NCI-H2029 (cell line): ENCODE results near the gene NOTUM.
A peak's percentile ranks its signal among the peaks of the same experiment; 100 is the strongest.
"Not testable (repeated sequence)": the region's sequence is repeated elsewhere in the genome, so short reads cannot be mapped to it uniquely, and the experiment has no call there.

Experiments used
- DNase-seq: peaks from one replicate; lab custom pipeline; 2025; lab: John Stamatoyannopoulos, UW

Gene NOTUM

GRCh38 chr17:81996232-81996756, 35.3 kb upstream of the NOTUM start:
- DNase-seq = no peak

- no peak for DNase-seq
These were observed 34.7 kb upstream of the NOTUM start for GRCh38 chr17:81995463-81996231.

- DNase-seq = no peak
These were observed 33.8 kb upstream of the NOTUM start for GRCh38 chr17:81994593-81995462.

GRCh38 chr17:81993729-81994592, 33.0 kb upstream of the NOTUM start:
- DNase-seq = no peak

- DNase-seq = no peak
These were observed 31.5 kb upstream of the NOTUM start for GRCh38 chr17:81992306-81993102.

- peak; percentile 85 for DNase-seq
These were observed 30.8 kb upstream of the NOTUM start for GRCh38 chr17:81991684-81992305.

GRCh38 chr17:81990836-81991683, 30.1 kb upstream of the NOTUM start:
- no peak for DNase-seq

GRCh38 chr17:81987161-81987770, 26.3 kb upstream of the NOTUM start:
- no peak for DNase-seq

- DNase-seq = no peak
These were observed 25.6 kb upstream of the NOTUM start for GRCh38 chr17:81986606-81987005.

GRCh38 chr17:81984773-81985410, 23.9 kb upstream of the NOTUM start:
- no peak for DNase-seq

GRCh38 chr17:81983639-81984373, 22.8 kb upstream of the NOTUM start:
- no peak for DNase-seq

GRCh38 chr17:81983011-81983638, 22.1 kb upstream of the NOTUM start:
- DNase-seq = no peak

- not testable (repeated sequence) for DNase-seq
These were observed 20.5 kb upstream of the NOTUM start for GRCh38 chr17:81981511-81981910.

GRCh38 chr17:81980707-81981343, 19.8 kb upstream of the NOTUM start:
- DNase-seq = no peak

GRCh38 chr17:81980122-81980521, 19.1 kb upstream of the NOTUM start:
- DNase-seq = no peak

- no peak for DNase-seq
These were observed 17.7 kb upstream of the NOTUM start for GRCh38 chr17:81978524-81979298.
